HG03108 (cell line): ENCODE measurements around the gene GSTM4.

Source experiments
- ATAC-seq: cut with Tn5 transposase; IDR thresholded peaks from one replicate; pipeline ENCODE4 v1.9.1; 2021; ENCODE audit warnings: moderate library complexity; ENCODE audit not compliant: unreplicated experiment

Gene GSTM4

GRCh38 chr1:109624201-109625010, 31.5 kb upstream of the GSTM4 start:
- ATAC-seq: peak; percentile 41

- ATAC-seq: no peak
These were observed 30.7 kb upstream of the GSTM4 start for GRCh38 chr1:109625176-109625575.

GRCh38 chr1:109625601-109626560, 30.0 kb upstream of the GSTM4 start:
- no peak for ATAC-seq

GRCh38 chr1:109626682-109627408, 29.1 kb upstream of the GSTM4 start:
- no peak for ATAC-seq

GRCh38 chr1:109627692-109628399, 28.1 kb upstream of the GSTM4 start:
- no peak for ATAC-seq

GRCh38 chr1:109628540-109629321, 27.2 kb upstream of the GSTM4 start:
- no peak for ATAC-seq

- ATAC-seq: no peak
These were observed 26.4 kb upstream of the GSTM4 start for GRCh38 chr1:109629372-109630030.

- ATAC-seq: no peak
These were observed 25.6 kb upstream of the GSTM4 start for GRCh38 chr1:109630081-109630897.

- no peak for ATAC-seq
These were observed 24.9 kb upstream of the GSTM4 start for GRCh38 chr1:109630898-109631512.

GRCh38 chr1:109631513-109632505, 24.1 kb upstream of the GSTM4 start:
- no peak for ATAC-seq

GRCh38 chr1:109632671-109633346, 23.1 kb upstream of the GSTM4 start:
- no peak for ATAC-seq

- no peak for ATAC-seq
These were observed 21.6 kb upstream of the GSTM4 start for GRCh38 chr1:109634292-109634691.

- no peak for ATAC-seq
These were observed 20.8 kb upstream of the GSTM4 start for GRCh38 chr1:109634771-109635750.

- no peak for ATAC-seq
These were observed 20.1 kb upstream of the GSTM4 start for GRCh38 chr1:109635862-109636200.
